ENCODE results near the gene CYP2B6.
"Not testable (repeated sequence)": the region's sequence is repeated elsewhere in the genome, so short reads cannot be mapped to it uniquely, and the experiment has no call there.

CYP2B6 gene

DNA sequence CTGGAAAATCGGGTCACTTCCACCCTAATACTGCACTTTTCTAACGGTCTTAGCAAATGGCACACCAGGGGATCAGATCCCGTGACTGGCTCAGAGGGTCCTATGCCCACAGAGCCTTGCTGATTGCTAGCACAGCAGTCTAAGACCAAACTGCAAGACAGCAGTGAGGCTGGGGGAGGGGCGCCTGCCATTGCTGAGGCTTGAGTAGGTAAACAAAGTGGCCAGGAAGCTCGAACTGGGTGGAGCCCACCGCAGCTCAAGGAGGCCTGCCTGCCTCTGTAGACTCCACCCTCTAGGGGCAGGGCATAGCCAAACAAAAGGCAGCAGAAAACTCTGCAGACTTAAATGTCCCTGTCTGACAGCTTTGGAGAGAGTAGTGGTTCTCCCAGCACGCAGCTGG lies 42.2 kb downstream of the CYP2B6 start:
- not testable (repeated sequence) for H3K36me3 ChIP-seq (ENCODE audit: insufficient read depth, low read length); H3K27ac ChIP-seq (ENCODE audit: low read depth, low read length); H3K4me3 ChIP-seq (ENCODE audit: low read length); H3K27me3 ChIP-seq (ENCODE audit: insufficient read depth, low read length); H3K9me3 ChIP-seq (ENCODE audit: insufficient read depth, low read depth, low read length); H3K9ac ChIP-seq (ENCODE audit: low read depth, low read length)
- peaks cover 10% of the 10 kb centered on the region; the same call in 1 of the 2 replicates for H3K4me1 ChIP-seq (ENCODE audit: insufficient read depth, low read length)
- 62% methylated on average over 7 of the region's 7 CpGs for WGBS

DNA sequence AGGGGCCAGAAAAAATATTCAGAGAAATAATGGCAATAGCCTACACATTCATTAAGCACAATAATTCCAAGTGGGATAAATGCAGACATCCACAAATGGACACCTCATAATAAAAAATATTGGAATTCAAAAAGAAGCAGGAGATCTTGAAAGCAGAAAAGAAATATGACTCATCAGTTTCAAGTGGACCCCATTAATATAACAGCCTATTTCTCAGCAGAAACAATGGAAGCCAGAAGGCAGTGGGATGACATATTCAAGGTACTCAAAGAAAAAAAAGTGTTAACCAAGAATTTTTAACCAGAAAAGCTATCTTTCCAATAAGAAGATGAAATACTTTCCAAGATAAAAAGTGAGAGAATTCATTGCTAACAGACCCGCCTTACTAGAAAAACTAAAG lies 48.7 kb downstream of the CYP2B6 start:
- Histone ChIP-seq H3K4me1 (ENCODE audit: insufficient read depth, low read length) (no peaks in the 10 kb centered on the region), H3K4me3 (ENCODE audit: low read length) (no peak overlapping the region), H3K27ac (ENCODE audit: low read depth, low read length) (no peak overlapping the region), H3K27me3 (ENCODE audit: insufficient read depth, low read length) (no peaks in the 10 kb centered on the region), H3K9ac (ENCODE audit: low read depth, low read length) (no peak overlapping the region), H3K36me3 (ENCODE audit: insufficient read depth, low read length) (no peaks in the 10 kb centered on the region), H3K9me3 (ENCODE audit: insufficient read depth, low read depth, low read length) (peaks cover 7% of the 10 kb centered on the region)
- 90% methylated on average over 1 of the region's 1 CpG for WGBS

DNA sequence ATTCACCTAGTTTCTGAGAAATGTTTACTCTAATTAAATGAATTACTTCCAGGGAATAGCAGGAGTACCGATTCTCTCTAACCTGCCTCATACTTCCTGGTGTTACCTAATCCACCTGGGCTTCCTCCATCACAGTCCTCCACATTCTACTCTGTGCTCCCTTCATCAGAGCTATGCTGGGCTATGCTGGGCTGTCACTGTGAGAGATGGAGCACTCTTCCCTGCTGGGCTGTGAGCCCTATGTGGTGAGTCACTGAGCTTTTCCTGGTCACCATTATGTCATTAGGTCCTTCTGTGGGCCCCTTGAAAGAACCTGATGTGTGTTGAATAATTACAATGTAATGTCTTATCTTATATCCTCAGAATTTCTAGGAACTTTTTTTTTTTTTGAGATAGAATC lies 54.0 kb downstream of the CYP2B6 start:
- not testable (repeated sequence) for H3K36me3 ChIP-seq (ENCODE audit: insufficient read depth, low read length); H3K27me3 ChIP-seq (ENCODE audit: insufficient read depth, low read length); H3K4me3 ChIP-seq (ENCODE audit: low read length); H3K9me3 ChIP-seq (ENCODE audit: insufficient read depth, low read depth, low read length); H3K9ac ChIP-seq (ENCODE audit: low read depth, low read length); H3K4me1 ChIP-seq (ENCODE audit: insufficient read depth, low read length); H3K27ac ChIP-seq (ENCODE audit: low read depth, low read length)
- WGBS: 92% methylated on average over 1 of the region's 1 CpG

- 93% methylated on average over 13 of the region's 13 CpGs for WGBS
Observed at GRCh38 chr19:41050426-41050825, 59.3 kb downstream of the CYP2B6 start.

GRCh38 chr19:41052162-41052561 lies 61.1 kb downstream of the CYP2B6 start:
- H3K36me3 ChIP-seq (ENCODE audit: insufficient read depth, low read length); H3K27me3 ChIP-seq (ENCODE audit: insufficient read depth, low read length); H3K4me1 ChIP-seq (ENCODE audit: insufficient read depth, low read length); H3K9me3 ChIP-seq (ENCODE audit: insufficient read depth, low read depth, low read length); H3K4me3 ChIP-seq (ENCODE audit: low read length); H3K27ac ChIP-seq (ENCODE audit: low read depth, low read length); H3K9ac ChIP-seq (ENCODE audit: low read depth, low read length): not testable (repeated sequence)
- WGBS: 94% methylated on average over 7 of the region's 7 CpGs

More at GRCh38 chr19:41050426-41050825, 59.3 kb downstream of the CYP2B6 start:
- no peak overlapping the region for H3K4me3 ChIP-seq (ENCODE audit: low read length)
- no peaks in the 10 kb centered on the region for H3K36me3 ChIP-seq (ENCODE audit: insufficient read depth, low read length)
- no peak overlapping the region for H3K27ac ChIP-seq (ENCODE audit: low read depth, low read length)
- H3K4me1 ChIP-seq (ENCODE audit: insufficient read depth, low read length): no peaks in the 10 kb centered on the region
- H3K9ac ChIP-seq (ENCODE audit: low read depth, low read length): no peak overlapping the region
- no peaks in the 10 kb centered on the region for H3K9me3 ChIP-seq (ENCODE audit: insufficient read depth, low read depth, low read length)
- H3K27me3 ChIP-seq (ENCODE audit: insufficient read depth, low read length): no peaks in the 10 kb centered on the region

DNA sequence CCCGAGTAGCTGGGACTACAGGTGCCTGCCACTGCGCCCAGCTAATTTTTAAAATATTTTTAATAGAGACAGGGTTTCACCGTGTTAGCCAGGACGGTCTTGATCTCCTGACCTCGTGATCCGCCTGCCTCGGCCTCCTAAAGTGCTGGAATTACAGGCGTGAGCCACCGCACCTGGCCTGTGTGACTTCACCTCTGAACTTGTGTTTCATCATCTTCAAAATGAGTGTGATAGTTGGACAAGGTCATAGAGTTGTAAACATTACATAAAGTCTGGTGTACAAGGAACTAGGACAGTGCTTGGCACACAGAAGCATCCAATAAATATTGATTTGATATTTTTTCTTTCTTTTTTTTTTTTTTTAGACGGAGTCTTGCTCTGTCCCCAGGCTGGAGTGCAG lies 62.2 kb downstream of the CYP2B6 start:
- not testable (repeated sequence) for H3K27me3 ChIP-seq (ENCODE audit: insufficient read depth, low read length); H3K9me3 ChIP-seq (ENCODE audit: insufficient read depth, low read depth, low read length); H3K27ac ChIP-seq (ENCODE audit: low read depth, low read length); H3K36me3 ChIP-seq (ENCODE audit: insufficient read depth, low read length); H3K9ac ChIP-seq (ENCODE audit: low read depth, low read length); H3K4me1 ChIP-seq (ENCODE audit: insufficient read depth, low read length); H3K4me3 ChIP-seq (ENCODE audit: low read length)
- 96% methylated on average over 10 of the region's 10 CpGs for WGBS

DNA sequence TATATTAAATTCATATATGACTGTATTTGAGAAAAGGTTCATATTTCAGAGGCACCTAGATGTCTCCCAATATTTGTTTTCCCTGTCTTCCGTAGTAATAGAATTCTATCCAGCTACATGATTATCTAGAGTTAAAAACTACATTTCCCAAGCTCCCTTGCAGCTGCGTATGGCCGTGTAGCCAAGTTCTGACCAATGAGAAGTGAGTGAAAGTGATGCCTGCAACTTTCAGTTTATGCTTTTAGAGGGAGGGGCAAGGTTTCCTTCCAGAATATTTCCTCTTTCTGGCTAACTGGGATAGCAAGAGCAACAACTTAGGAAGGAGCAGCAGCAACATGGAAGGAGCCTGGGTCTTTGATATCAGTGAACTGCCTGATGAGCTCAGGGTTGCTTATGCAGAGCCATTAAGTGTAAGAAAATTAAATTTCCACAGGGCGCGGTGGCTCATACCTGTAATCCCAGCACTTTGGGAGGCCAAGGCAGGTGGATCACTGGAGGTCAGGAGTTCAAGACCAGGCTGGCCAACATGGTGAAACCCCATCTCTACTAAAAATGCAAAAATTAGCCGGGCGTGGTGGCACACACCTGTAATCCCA lies 74.0 kb downstream of the CYP2B6 start:
- Histone ChIP-seq H3K27me3 (ENCODE audit: insufficient read depth, low read length) (no peaks in the 10 kb centered on the region), H3K36me3 (ENCODE audit: insufficient read depth, low read length) (no peaks in the 10 kb centered on the region), H3K9me3 (ENCODE audit: insufficient read depth, low read depth, low read length) (no peaks in the 10 kb centered on the region), H3K4me3 (ENCODE audit: low read length) (no peak overlapping the region), H3K4me1 (ENCODE audit: insufficient read depth, low read length) (no peaks in the 10 kb centered on the region), H3K27ac (ENCODE audit: low read depth, low read length) (no peak overlapping the region), H3K9ac (ENCODE audit: low read depth, low read length) (no peak overlapping the region)
- 69% methylated on average over 7 of the region's 7 CpGs for WGBS
